Neural cell (in vitro differentiated cells): ENCODE results near the gene KLK4.

Source experiments
- EZH2 ChIP-seq: fragments of 200-600, 300-800 bp; shearing (Covaris generic), sonication (generic); IDR thresholded peaks from 2 replicates; pipeline ENCODE4 v1.6.1; 2014; ENCODE audit warnings: antibody characterized with exemption, low read length, borderline replicate concordance, mild to moderate bottlenecking; ENCODE audit not compliant: insufficient read depth, poor library complexity, severe bottlenecking
- POLR2AphosphoS5 ChIP-seq: IDR thresholded peaks from 2 replicates; pipeline ENCODE4 v1.6.1; 2012
- REST ChIP-seq: IDR thresholded peaks from 2 replicates; pipeline ENCODE4 v1.6.1; 2012; ENCODE audit warnings: borderline replicate concordance

- TF ChIP-seq EZH2 (no peak), REST (no peak), POLR2AphosphoS5 (no peak)
Measured at GRCh38 chr19:50931023-50931422, 19.8 kb upstream of the KLK4 start.
